ENCODE data around the gene TMEM259. TPM values are rescaled to one million over a fixed set of nuclear protein-coding genes. Genes with fewer than 3 reads are reported as not detected.
A peak's percentile ranks its signal among the peaks of the same experiment; 100 is the strongest.

Gene TMEM259
- total and polyA plus RNA-seq, 9 of the 15 experiments (the other 6 are each of a cell fraction or from before 2014, with no cell fraction given) = 0.52 to 231 (median 63.6) TPM

DNA sequence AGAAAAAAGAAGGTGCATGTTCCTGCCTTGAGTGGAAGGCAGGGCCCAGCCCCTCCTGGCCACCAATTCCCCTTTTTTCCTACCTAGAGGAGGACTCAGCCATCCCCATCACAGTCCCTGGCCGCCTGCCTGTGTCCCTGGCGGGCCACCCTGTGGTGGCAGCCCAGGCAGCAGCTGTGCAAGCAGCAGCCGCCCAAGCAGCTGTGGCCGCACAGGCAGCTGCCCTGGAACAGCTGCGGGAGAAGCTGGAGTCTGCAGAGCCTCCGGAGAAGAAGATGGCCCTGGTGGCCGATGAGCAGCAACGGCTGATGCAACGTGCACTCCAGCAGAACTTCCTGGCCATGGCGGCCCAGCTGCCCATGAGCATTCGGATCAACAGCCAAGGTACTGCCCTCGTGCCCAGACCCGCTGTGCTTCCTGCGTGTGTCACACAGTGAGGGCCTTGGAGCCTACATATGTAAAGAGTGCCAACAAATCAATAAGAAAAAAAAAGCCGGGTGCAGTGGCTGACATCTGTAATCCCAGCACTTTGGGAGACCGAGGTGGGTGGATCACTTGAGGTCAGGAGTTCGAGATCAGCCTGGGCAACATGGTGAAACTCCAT, 54.3 kb downstream of the TMEM259 start (continued):
- TF ChIP-seq, protein P1, sequence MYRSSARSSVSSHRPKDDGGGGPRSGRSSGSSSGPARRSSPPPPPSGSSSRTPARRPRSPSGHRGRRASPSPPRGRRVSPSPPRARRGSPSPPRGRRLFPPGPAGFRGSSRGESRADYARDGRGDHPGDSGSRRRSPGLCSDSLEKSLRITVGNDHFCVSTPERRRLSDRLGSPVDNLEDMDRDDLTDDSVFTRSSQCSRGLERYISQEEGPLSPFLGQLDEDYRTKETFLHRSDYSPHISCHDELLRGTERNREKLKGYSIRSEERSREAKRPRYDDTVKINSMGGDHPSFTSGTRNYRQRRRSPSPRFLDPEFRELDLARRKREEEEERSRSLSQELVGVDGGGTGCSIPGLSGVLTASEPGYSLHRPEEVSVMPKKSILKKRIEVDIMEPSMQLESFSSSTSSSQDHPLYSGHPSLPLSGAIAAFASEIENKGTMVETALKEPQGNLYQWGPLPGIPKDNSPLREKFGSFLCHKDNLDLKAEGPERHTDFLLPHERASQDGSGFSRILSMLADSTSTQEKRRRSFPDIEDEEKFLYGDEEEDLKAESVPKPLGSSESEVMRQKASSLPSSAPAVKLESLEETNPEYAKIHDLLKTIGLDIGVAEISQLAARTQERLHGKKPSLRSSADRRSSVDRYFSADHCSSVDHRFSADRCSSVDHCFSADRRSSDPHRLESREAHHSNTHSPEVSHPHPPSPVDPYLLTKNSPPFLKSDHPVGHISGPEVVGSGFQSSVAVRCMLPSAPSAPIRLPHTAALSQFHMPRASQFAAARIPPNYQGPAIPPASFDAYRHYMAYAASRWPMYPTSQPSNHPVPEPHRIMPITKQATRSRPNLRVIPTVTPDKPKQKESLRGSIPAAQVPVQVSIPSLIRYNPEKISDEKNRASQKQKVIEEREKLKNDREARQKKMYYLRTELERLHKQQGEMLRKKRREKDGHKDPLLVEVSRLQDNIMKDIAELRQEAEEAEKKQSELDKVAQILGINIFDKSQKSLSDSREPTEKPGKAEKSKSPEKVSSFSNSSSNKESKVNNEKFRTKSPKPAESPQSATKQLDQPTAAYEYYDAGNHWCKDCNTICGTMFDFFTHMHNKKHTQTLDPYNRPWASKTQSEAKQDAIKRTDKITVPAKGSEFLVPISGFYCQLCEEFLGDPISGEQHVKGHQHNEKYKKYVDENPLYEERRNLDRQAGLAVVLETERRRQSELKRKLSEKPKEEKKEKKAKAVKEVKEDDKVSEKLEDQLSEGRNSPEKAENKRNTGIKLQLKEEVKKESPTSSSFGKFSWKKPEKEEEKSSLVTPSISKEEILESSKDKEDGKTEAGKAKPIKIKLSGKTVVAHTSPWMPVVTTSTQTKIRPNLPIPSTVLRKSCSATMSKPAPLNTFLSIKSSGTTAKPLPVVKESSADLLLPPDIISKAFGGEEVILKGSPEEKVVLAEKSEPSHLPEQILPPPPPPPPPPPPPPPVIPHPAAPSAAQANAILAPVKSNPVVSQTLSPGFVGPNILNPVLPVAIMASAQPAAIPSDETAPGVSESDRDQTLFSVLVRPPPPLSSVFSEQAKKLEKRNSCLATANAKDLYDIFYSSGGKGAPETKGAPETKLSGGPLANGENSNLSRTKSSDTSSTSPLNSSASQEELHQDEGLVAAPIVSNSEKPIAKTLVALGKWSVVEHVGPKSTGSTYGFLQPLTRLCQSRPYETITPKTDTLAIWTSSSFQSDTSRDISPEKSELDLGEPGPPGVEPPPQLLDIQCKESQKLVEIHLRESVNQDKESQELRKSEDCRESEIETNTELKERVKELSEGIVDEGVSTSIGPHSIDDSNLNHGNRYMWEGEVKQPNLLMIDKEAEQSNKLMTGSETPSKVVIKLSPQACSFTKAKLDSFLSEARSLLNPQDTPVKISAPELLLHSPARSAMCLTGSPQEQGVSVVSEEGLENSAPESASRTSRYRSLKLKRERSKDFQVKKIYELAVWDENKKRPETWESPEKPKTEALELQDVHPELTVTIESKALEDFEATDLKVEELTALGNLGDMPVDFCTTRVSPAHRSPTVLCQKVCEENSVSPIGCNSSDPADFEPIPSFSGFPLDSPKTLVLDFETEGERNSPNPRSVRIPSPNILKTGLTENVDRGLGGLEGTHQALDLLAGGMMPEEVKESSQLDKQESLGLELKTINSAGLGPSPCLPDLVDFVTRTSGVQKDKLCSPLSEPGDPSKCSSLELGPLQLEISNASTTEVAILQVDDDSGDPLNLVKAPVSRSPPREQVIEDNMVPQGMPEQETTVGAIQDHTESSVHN (IDR thresholded peaks at IDR 0.05; ENCODE audit: borderline replicate concordance in 1 of 2, low read depth in 1 of 2) = no peak
- TF ChIP-seq ZNF586 (CRISPR knock-in tag; conservative IDR thresholded peaks at IDR 0.05) = no peak
- TF ChIP-seq, protein P2, sequence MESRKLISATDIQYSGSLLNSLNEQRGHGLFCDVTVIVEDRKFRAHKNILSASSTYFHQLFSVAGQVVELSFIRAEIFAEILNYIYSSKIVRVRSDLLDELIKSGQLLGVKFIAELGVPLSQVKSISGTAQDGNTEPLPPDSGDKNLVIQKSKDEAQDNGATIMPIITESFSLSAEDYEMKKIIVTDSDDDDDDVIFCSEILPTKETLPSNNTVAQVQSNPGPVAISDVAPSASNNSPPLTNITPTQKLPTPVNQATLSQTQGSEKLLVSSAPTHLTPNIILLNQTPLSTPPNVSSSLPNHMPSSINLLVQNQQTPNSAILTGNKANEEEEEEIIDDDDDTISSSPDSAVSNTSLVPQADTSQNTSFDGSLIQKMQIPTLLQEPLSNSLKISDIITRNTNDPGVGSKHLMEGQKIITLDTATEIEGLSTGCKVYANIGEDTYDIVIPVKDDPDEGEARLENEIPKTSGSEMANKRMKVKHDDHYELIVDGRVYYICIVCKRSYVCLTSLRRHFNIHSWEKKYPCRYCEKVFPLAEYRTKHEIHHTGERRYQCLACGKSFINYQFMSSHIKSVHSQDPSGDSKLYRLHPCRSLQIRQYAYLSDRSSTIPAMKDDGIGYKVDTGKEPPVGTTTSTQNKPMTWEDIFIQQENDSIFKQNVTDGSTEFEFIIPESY (CRISPR knock-in tag; IDR thresholded peaks at IDR 0.05) = peak; percentile 96
- TF ChIP-seq ZSCAN32 (CRISPR knock-in tag; IDR thresholded peaks at IDR 0.05) = no peak
- no peak for TF ChIP-seq ZNF583 (CRISPR knock-in tag; IDR thresholded peaks at IDR 0.05)
- no peak for TF ChIP-seq ZNF133 (CRISPR knock-in tag; IDR thresholded peaks at IDR 0.05)
- TF ChIP-seq ZNF212 (CRISPR knock-in tag; IDR thresholded peaks at IDR 0.05) = no peak
- TF ChIP-seq NFXL1 (CRISPR knock-in tag; IDR thresholded peaks at IDR 0.05) = no peak
- TF ChIP-seq, protein P3, sequence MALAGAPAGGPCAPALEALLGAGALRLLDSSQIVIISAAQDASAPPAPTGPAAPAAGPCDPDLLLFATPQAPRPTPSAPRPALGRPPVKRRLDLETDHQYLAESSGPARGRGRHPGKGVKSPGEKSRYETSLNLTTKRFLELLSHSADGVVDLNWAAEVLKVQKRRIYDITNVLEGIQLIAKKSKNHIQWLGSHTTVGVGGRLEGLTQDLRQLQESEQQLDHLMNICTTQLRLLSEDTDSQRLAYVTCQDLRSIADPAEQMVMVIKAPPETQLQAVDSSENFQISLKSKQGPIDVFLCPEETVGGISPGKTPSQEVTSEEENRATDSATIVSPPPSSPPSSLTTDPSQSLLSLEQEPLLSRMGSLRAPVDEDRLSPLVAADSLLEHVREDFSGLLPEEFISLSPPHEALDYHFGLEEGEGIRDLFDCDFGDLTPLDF (CRISPR knock-in tag; IDR thresholded peaks at IDR 0.05) = no peak
- TF ChIP-seq CC2D1A (IDR thresholded peaks at IDR 0.05) = no peak
- peak; percentile 26; the same call in 1 of the 2 replicates for TF ChIP-seq HDAC2 (IDR thresholded peaks at IDR 0.05)
- TF ChIP-seq ZNF561 (CRISPR knock-in tag; conservative IDR thresholded peaks at IDR 0.05) = no peak
- TF ChIP-seq, protein P4, sequence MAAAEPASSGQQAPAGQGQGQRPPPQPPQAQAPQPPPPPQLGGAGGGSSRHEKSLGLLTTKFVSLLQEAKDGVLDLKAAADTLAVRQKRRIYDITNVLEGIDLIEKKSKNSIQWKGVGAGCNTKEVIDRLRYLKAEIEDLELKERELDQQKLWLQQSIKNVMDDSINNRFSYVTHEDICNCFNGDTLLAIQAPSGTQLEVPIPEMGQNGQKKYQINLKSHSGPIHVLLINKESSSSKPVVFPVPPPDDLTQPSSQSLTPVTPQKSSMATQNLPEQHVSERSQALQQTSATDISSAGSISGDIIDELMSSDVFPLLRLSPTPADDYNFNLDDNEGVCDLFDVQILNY (CRISPR knock-in tag; IDR thresholded peaks at IDR 0.05) = no peak
- TF ChIP-seq BRD4 (IDR thresholded peaks at IDR 0.05) = no peak
- TF ChIP-seq, protein P5, sequence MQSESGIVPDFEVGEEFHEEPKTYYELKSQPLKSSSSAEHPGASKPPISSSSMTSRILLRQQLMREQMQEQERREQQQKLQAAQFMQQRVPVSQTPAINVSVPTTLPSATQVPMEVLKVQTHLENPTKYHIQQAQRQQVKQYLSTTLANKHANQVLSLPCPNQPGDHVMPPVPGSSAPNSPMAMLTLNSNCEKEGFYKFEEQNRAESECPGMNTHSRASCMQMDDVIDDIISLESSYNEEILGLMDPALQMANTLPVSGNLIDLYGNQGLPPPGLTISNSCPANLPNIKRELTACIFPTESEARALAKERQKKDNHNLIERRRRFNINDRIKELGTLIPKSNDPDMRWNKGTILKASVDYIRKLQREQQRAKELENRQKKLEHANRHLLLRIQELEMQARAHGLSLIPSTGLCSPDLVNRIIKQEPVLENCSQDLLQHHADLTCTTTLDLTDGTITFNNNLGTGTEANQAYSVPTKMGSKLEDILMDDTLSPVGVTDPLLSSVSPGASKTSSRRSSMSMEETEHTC (IDR thresholded peaks at IDR 0.05) = no peak
- TF ChIP-seq MCM3 (IDR thresholded peaks at IDR 0.05) = no peak
